ENCODE results near the gene TXNRD1.
"Not testable (repeated sequence)": the region's sequence is repeated elsewhere in the genome, so short reads cannot be mapped to it uniquely, and the experiment has no call there.

TXNRD1 gene

DNA sequence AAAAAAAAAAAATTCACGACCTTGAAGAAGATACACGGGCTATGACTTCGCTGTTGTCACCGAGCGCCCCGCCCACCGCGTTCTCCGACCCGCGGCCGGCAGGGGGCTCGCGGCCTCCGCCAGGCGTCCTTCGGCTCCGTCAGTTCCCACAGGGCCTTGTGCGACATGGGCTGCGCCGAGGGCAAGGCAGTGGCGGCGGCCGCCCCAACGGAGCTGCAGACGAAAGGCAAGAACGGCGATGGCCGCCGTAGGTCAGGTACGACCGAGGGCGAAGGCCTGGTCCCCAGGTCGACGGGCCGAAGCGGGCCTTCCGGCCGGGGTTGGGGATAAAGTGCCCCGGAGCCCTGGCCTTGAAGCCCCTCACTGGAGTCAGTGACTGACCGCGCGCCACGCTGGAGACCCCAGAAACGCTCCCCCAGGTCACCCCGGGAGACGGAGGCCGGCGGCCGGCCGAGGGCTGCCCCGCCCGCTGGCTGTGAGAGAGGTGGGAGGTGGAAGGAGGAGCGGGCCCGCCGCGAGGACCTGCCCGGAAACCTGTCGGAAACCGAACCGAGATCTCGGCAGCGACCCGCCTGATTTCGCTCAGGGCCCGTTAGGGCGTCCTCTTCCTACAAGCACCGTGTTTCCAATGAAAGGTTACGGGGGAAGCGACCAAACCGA is at the start of gene TXNRD1:
Gene TXNRD1, plus strand, starts transcription at position 142 of the 660 bp plus-strand sequence. Its CDS starts 24 bp downstream, at position 166.
- DNase-seq (ENCODE audit: low read depth, low spot score), result peak; percentile 91

DNA sequence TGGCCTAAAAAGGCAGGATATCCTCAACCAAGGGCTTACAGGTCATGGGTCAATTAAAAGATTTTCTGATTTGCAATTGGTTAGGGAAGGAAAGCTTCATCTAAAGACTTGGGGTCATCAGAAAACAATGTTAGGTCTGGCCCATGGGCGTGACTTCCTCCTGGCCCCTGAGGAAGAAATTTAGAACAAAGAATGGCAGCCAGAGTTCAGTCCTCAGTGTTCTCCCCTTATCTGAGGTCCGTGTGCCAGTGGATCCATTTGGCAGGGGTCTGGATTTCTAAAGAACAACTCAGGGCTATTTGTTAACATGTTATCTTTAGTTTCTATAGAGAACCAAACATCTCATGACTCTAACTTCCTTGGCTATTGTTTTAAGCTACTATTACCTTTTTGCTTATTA is 49.8 kb upstream of the TXNRD1 start:
- DNase-seq (ENCODE audit: low read depth, low spot score), result no peak

DNA sequence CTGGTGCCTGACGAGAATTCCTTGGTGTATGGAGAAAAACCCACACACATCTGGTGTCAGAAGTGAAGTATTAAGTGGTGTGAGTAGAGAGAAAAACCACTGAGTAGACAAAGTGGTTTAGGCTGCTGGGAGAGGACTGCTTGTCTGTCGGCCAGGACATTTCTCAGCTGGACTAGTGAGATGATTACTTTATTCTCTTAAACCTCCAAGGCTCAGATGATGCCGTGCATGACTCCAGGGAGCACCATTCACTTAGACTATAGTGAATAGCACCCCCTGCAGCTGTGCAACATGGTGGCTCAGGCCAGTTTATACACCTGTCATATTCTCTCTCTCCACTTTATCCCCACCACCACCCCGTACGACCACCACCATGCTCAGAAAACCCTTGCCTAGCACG is 49.1 kb upstream of the TXNRD1 start:
- no peak for DNase-seq (ENCODE audit: low read depth, low spot score)

DNA sequence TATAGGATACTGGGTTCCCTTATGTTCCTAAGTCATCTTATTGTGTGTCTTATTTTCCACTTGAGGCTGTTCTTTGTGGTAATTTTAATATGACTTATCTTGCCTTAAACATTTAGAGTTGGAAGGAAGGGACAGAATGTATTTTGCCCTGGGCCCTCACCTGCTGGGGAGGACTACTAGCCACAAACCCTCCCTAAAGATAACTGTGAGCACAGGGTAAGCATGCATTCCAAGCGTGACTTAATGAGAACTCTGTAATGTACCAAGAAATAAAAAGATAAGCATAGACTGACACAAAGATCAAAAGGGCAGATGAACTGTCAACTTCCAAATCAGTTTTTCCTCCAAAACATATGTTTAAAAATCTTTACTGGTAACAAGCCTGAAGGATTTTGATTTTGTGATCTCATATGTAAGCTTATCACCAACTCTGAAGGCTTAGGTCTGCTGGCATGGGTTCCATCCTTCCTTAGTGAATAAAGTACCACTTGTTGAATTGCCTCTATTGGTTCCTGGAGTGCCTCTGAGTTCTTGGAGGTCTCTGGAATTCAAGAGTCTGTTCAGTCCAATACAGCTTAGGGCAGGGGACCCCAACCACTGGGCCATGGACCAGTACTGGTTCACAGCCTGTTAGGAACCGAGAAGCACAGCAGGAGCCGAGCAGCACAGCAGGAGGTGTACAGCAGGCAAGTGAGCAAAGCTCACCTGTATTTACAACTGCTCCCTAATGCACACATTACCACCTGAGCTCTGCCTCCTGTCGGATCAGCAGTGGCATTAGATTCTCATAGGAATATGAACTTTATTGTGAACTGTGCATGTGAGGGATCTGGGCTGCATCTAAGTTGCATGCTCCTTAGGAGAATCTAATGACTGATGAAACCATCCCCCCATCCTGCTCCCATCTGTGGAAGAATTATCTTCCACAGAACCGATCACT is 47.8 kb upstream of the TXNRD1 start:
- DNase-seq (ENCODE audit: low read depth, low spot score), result no peak

DNA sequence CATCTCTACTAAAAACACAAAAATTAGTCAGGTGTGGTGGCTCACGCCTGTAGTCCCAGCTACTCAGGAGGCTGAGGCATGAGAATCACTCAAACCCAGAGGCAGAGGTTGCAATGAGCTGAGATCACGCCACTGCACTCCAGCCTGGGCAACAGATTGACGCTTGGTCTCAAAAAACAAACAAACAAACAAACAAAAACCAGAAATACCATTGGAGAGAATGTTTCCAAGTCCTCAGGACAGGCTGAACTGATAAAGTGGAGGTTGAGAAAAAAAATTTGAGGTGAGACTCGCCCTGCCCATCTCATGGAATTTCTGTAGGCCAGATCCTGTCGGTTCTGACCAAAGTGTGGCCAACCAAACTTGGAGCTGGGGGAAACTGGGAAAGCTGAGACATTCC is 47.0 kb upstream of the TXNRD1 start:
- no peak for DNase-seq (ENCODE audit: low read depth, low spot score)

DNA sequence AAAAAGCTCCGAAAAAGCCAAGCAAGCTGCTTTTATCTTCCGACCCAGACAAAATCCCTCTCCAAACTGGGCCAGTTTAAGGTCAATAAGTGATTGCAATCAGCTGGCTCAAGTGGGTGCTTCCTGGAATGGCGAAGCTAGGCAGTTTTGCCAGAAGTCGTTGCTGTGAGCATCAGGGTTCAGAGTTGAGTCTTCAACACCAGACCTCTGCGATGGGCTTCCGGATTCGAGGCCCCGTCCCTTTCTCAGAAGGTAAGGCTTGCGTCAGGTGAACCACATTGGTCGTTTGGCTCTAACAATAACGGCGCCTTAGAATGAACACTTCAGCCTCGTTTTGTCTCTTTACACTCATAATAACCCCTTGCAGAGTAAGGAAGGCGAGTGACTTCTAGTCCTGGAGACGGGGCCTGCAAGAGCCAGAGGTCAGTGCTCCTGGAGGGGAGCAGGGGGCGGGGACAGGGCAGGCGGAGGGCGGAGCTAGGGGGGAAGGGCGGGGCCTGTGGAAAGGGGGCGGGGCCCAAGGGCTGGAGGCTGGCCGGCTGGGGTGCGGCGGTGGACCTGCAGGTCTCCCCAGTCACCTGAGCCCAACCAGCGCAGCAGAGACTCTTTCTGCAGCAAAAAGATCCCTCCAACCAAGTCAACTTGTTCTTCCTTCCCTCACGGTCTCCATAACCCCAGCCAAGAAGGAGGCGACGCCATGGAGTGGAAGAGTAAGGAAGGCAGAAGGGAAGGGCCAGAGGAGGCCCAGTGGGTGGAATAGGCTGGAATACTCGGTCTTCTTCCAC is 43.6 kb upstream of the TXNRD1 start:
- DNase-seq (ENCODE audit: low read depth, low spot score), result no peak

DNA sequence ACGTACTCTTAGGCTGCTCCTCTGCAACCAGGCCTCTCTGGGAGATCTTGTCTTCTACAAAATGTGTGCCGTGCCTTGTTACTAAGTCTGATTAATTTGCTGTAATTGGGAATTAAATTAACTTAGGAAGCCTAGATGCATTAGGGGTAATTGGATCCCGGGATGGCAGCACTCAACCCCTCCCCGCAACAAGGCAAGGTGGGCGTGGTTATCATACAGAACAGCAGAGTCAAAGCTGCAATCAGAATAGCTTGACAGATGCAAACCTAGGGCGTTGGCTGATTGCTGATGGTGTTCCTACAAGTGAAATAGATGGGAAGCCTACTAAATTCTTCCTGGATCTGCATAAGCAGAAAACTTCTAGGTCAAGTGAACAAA is 43.0 kb upstream of the TXNRD1 start:
- no peak for DNase-seq (ENCODE audit: low read depth, low spot score)

DNA sequence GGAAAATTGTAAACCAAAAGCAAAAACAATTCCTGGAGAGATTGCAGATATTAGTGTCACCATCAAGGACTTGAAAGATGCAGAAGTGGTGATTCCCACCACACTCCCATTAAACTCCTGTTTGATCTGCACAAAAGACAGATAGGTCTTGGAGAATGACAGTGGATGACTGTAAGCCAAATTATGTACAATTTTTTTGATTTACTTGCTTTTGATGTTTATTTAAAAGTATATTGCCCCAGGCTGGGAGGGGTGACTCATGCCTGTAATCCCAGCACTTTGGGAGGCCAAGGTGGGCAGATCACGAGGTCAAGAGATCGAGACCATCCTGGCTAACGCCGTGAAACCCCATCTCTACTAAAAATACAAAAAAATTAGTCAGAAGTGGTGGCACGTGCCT is 41.8 kb upstream of the TXNRD1 start:
- not testable (repeated sequence) for DNase-seq (ENCODE audit: low read depth, low spot score)

DNA sequence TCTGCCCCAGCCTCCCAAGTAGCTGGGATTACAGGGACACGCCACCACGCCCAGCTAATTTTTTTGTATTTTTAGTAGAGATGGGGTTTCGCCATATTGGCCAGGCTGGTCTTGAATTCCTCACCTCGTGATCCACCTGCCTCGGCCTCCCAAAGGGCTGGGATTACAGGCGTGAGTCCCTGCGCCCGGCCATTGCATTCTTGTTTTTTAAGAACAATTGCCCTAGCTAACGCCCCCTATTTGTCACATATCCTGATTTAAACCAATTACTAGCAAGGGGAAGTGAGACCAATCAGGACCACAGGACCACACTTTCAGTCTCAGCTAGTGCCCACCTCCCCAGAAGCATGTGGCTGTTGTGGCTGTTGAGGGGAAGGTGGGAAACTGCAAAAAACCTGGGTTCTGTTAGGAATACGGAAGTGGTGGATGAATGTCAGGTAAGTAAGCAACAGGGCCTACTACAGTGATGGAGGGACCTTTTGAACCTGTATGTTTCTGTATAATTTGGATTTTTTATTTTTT is 39.8 kb upstream of the TXNRD1 start:
- DNase-seq (ENCODE audit: low read depth, low spot score), result no peak

DNA sequence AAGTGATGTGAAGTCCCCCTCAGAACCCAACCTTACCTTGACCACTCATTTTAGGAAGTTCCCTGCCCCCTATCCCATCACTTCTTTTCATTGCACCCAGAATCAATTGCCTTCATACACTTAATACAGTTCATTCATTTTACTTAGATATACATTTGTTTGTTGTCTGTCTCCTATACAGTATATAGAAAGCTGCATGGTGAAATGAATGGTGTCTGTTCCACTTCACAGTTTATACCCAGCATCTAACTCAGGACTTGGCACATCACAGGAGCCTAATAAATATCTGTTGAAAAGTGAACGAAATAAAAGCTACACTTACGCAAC is 38.3 kb upstream of the TXNRD1 start:
- no peak for DNase-seq (ENCODE audit: low read depth, low spot score)

DNA sequence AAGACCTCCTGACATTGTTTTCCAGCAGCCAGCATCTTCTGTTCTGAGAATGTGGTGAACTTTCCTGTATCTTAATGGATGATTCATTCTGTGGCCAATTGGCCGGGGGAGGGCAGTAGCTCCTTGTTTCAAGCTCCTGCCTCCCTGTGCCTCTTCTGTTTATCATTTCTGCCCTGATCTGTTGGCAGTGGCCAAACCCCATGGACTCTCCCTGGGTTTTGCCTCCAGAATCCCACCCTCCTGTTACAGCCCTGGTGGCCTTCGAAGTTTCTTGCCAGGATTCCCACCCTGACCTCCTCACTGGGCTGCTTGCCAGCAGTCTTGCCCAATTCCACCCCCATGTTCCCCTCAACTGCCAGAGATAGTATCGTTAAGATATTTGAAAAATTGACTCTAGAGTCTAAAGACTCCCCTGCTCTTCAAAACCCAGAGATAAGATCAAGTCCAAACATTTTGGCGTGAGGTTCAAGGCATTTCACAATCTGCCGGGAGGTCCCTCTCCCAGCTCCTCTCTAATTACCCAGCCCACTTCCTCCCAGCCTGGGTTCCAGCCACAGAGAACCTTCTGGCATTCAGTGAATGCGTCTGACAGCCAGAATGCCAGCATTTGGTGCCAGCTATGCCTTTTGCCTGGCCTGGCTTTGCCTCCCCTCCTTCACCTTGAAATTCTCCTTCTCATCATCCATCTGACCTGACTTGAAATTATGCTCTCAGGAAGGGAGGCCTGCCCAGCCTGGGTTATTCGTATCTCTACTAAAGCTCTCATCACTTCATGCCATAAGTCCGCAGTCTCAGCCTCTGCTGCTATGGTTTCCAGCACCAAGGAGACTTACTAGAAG is 37.7 kb upstream of the TXNRD1 start:
- peak; percentile 28 for DNase-seq (ENCODE audit: low read depth, low spot score)

DNA sequence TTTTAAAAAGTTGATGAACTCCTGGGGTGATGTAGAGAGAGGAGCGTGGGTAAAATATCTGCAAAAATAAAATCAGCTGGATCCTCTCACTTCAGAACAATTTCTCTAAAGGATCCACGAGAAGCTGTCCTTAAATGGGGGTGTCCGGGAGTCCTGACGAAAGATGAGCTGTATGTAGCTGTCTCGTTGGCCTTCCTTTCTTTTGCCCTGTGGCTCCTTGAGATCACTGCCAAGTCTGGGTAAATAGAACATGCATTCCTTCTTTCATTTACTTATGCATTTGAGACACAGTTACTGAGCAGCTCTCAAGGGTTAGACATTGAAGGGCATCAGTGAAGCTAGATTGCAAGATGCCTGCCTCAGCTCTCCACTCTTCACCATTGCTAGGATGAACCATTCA is 35.2 kb upstream of the TXNRD1 start:
- no peak for DNase-seq (ENCODE audit: low read depth, low spot score)

DNA sequence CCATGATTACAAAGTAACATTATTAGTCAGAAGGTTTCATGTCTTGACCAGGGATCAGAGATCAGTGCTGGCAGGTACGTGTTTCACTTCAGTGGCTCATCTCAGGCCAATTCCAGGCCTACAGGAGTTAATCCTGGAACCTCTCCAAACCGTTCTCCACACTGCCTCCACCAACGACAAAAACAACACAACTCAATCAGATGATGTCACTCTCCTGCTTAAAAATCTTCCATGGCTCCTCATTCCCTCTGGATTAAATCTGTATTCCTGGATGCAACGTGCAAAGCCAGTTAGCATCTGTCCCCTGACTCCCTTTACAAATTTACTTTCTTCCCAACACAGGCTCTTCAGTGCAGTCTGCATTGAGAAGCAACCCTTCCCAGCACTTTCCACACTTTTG is 34.3 kb upstream of the TXNRD1 start:
- no peak for DNase-seq (ENCODE audit: low read depth, low spot score)

DNA sequence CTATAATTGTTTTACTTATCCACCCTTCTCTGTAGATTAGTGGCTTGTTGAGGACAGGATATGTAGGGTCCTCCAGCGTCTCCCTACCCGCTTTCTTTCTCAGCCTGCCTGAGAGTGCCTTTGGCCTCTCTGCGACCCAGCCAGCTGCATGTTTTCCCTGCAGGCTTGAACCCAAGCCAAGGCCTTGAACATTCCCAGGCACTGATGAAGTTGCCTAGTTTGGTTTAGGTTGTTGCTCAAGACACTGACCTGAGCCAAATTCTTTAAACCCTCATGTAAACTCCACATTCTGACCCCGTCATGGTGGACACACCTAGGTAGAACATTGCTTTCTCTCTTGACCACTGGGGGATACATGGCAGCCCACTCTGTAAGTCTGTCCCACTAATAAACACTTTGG is 33.4 kb upstream of the TXNRD1 start:
- DNase-seq (ENCODE audit: low read depth, low spot score), result no peak

DNA sequence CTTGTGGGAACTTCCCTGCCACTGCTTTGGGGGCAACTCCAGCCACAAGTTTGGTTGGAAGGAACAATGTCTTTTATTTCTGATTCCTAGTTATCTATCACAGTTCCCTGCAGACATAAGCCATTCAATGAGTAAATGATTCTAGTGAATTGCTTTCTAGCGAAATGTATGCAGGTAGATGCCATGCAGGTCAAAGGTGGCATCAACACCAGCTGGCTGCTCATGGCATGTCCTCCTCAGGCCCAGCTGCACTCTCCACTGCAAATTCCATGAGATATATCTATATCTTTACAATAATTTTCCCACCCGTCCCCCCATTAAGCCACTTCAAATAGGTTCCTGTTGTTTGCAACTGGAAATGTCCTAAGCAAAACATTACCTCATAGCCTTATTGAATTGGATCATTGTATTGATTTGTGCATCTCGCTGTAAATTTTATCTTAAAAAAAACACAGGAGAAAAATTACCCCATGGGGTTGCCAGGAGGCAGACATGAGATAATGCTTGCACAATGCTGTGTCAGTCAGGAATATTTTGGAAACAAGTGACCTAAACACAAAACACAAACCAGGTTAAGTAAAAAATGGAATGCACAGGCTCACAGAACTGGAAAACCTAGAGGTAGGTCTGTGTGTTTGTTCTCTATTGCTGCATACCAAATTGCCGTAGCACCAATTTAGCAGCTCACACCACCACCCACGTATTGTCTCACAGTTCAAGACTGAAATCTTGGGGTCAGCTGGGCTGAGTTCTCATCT is 32.8 kb upstream of the TXNRD1 start:
- DNase-seq (ENCODE audit: low read depth, low spot score), result no peak

DNA sequence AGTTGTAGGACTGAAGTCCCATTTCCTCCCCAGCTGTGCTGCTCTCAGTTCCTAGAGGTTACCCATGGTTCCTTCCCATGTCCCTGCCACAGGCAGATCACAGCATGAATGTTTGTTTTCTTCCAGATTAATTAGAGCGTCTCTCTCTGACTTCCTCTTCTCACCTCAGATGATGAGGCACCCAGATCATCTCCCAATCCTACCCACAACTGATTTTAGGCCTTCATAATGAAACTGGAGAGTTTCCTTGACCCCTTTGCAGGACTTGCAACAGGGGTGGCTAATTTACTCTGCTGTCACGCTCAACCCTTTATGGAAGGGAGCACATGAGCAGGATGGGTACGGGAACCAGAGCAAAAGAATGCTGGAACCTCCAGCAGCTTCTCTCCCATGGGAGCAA is 32.1 kb upstream of the TXNRD1 start:
- no peak for DNase-seq (ENCODE audit: low read depth, low spot score)

DNA sequence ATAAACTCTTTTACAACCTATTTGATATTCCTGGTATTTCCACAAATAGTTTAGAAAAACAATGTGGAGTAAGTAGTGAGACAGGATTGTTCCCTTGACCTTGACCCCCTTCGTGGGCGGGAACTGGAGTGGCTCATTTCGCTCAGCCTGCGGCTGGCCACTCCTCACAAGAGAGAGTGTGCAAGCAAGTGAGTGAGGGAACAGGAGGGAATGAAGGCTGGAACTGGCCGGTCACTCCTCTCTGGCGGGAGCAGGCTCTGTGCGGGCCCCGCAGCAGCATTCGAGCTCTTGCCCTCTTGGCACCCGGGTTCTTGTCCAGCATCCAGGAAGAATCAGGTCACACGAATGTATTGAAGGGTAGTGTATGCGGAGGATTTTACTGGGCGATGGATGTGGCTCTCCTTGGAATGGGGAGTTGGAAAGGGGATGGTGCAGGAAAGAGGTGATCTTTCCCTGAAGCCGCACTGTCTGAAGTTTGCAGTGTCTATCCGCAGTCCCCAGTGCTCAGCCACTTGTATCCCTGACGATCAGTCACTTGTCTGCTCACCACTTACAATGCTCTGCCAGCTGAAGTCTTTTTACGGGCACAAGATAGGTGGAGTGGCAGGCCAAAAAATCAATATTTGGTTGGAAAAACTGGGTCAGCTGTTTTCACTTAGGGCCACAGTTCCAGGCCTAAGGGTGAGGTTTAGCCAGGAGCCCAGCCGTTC is 28.0 kb upstream of the TXNRD1 start:
- DNase-seq (ENCODE audit: low read depth, low spot score), result no peak

DNA sequence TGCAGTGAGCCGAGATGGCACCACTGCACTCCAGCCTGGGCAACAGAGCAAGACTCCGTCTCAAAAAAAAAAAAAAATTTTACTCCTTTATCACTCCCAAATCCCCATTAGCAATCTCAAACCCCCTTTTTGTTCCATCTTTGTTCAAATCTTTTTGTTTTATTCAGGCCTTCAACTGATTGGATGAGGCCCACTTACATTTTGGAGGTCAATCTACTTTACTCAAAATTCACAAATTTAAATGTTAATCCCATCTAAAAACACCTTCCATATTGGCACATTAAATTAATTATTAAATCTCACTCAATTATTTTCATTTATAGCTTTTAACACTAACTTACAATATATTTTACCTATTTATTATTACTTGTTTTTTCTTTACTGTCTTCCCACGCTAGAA is 27.0 kb upstream of the TXNRD1 start:
- DNase-seq (ENCODE audit: low read depth, low spot score), result no peak

DNA sequence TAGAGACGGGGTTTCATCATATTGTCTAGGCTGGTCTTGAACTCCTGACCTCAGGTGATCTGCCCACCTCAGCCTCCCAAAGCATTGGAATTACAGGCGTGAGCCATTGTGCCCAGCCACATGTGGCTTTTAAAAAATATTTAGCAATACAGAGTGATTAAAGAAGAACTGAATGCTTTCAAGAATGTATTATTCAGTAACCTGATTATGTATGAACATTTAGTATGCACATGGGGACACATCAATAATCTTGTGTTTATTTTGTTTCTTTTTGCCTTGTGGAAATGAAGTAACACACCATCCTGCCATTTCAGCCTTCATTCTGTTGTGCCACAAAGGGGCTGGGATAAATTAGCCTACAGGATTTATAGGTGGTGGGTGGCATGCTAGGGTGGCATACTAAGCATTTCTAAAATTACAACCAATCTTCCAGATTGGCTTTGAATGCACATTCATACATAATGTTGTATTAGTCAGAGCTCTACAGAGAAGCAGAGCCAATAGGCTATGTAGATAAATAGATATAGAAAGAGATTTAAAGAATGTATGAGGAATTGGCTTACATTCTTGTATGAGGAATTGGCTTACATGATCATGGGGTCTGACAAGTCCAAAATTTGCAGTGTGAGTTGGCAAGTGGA is 25.5 kb upstream of the TXNRD1 start:
- DNase-seq (ENCODE audit: low read depth, low spot score), result no peak
